ENCODE data around the gene KCNT1. TPM values are rescaled to one million over a fixed set of nuclear protein-coding genes. Genes with fewer than 3 reads are reported as not detected.

The KCNT1 gene
- total RNA-seq, 1 donor from 2014 or later: not detected

- peaks cover 39% of the 10 kb centered on the region for H3K36me3 Mint-ChIP-seq (ENCODE audit: low read depth, unreplicated experiment)
- DNase-seq (ENCODE audit: low spot score): no peak
- peaks cover 1% of the 10 kb centered on the region for H3K27me3 Mint-ChIP-seq (ENCODE audit: unreplicated experiment)
- no peak for TF ChIP-seq CTCF (IDR thresholded peaks at IDR 0.05; ENCODE audit: unreplicated experiment)
- H3K27ac Mint-ChIP-seq (ENCODE audit: unreplicated experiment): no peak overlapping the region
- H3K9me3 Mint-ChIP-seq (ENCODE audit: unreplicated experiment): no peaks in the 10 kb centered on the region
- H3K4me1 Mint-ChIP-seq (ENCODE audit: unreplicated experiment): peaks cover 5% of the 10 kb centered on the region
- H3K4me3 Mint-ChIP-seq (ENCODE audit: unreplicated experiment): no peak overlapping the region
Measured at GRCh38 chr9:135815830-135816650, 114.1 kb downstream of the KCNT1 start.

GRCh38 chr9:135816651-135816970 is 114.6 kb downstream of the KCNT1 start:
- no peak for DNase-seq (ENCODE audit: low spot score)
- Mint-ChIP-seq H3K4me1 (ENCODE audit: unreplicated experiment) (peaks cover 5% of the 10 kb centered on the region), H3K36me3 (ENCODE audit: low read depth, unreplicated experiment) (peaks cover 36% of the 10 kb centered on the region), H3K27ac (ENCODE audit: unreplicated experiment) (no peak overlapping the region), H3K27me3 (ENCODE audit: unreplicated experiment) (peaks cover 1% of the 10 kb centered on the region), H3K4me3 (ENCODE audit: unreplicated experiment) (no peak overlapping the region), H3K9me3 (ENCODE audit: unreplicated experiment) (no peaks in the 10 kb centered on the region)
- TF ChIP-seq CTCF (IDR thresholded peaks at IDR 0.05; ENCODE audit: unreplicated experiment): no peak

GRCh38 chr9:135817951-135818717 is 116.1 kb downstream of the KCNT1 start:
- Mint-ChIP-seq H3K9me3 (ENCODE audit: unreplicated experiment) (no peaks in the 10 kb centered on the region), H3K4me3 (ENCODE audit: unreplicated experiment) (no peak overlapping the region), H3K4me1 (ENCODE audit: unreplicated experiment) (peaks cover 5% of the 10 kb centered on the region), H3K36me3 (ENCODE audit: low read depth, unreplicated experiment) (peaks cover 47% of the 10 kb centered on the region), H3K27me3 (ENCODE audit: unreplicated experiment) (peaks cover 1% of the 10 kb centered on the region), H3K27ac (ENCODE audit: unreplicated experiment) (no peak overlapping the region)
- no peak for DNase-seq (ENCODE audit: low spot score)
- no peak for TF ChIP-seq CTCF (IDR thresholded peaks at IDR 0.05; ENCODE audit: unreplicated experiment)

- Mint-ChIP-seq H3K27ac (ENCODE audit: unreplicated experiment) (no peak overlapping the region), H3K4me1 (ENCODE audit: unreplicated experiment) (peaks cover 5% of the 10 kb centered on the region)
Measured at GRCh38 chr9:135818718-135819475, 116.9 kb downstream of the KCNT1 start.

More at GRCh38 chr9:135818718-135819475, 116.9 kb downstream of the KCNT1 start:
- Mint-ChIP-seq H3K9me3 (ENCODE audit: unreplicated experiment) (no peaks in the 10 kb centered on the region), H3K36me3 (ENCODE audit: low read depth, unreplicated experiment) (peaks cover 52% of the 10 kb centered on the region), H3K27me3 (ENCODE audit: unreplicated experiment) (peaks cover 1% of the 10 kb centered on the region), H3K4me3 (ENCODE audit: unreplicated experiment) (no peak overlapping the region)
- DNase-seq (ENCODE audit: low spot score): no peak
- no peak for TF ChIP-seq CTCF (IDR thresholded peaks at IDR 0.05; ENCODE audit: unreplicated experiment)
